Endothelial cell of umbilical vein (primary cell): ENCODE measurements around the gene OSBPL5.

ENCODE experiments used
- EZH2 ChIP-seq: IDR thresholded peaks from 2 replicates; pipeline ENCODE4 v1.6.1; 2012; ENCODE audit warnings: borderline replicate concordance, low read depth, mild to moderate bottlenecking, moderate library complexity, low read length, inconsistent platforms; ENCODE audit not compliant: severe bottlenecking
- FOS ChIP-seq: IDR thresholded peaks from 2 replicates; pipeline ENCODE4 v1.6.1; 2011; ENCODE audit warnings: mild to moderate bottlenecking, low read length, moderate library complexity, borderline replicate concordance; ENCODE audit not compliant: insufficient read depth
- GATA2 ChIP-seq: IDR thresholded peaks from 2 replicates; pipeline ENCODE4 v1.7.0; 2011; ENCODE audit warnings: low read depth, mild to moderate bottlenecking, moderate library complexity, mixed read lengths, low read length; ENCODE audit not compliant: insufficient read length, insufficient read depth
- JUN ChIP-seq: IDR thresholded peaks from 2 replicates; pipeline ENCODE4 v1.6.1; 2011; ENCODE audit warnings: borderline replicate concordance, low read depth; ENCODE audit not compliant: insufficient read length, insufficient read depth
- MYC ChIP-seq: IDR thresholded peaks from one replicate; pipeline ENCODE4 v1.6.1; 2011; ENCODE audit warnings: mild to moderate bottlenecking, low read depth, low read length
- POLR2A ChIP-seq: IDR thresholded peaks from 2 replicates; pipeline ENCODE4 v1.6.1; 2012; ENCODE audit warnings: low read depth, mild to moderate bottlenecking, control low read depth, low read length
- POLR2AphosphoS5 ChIP-seq: IDR thresholded peaks from 2 replicates; pipeline ENCODE4 v1.6.1; 2012; ENCODE audit warnings: low read depth, mild to moderate bottlenecking, control low read depth, low read length, moderate library complexity; ENCODE audit not compliant: insufficient read depth
- TF ChIP-seq, protein P1 (sequence below), 2 donors: IDR thresholded peaks; 1 replicate in 1 of 2; 2 replicates in 1 of 2; pipeline ENCODE4 v1.5.1; 2011; ENCODE audit warnings: low read length in 2 of 2, mild to moderate bottlenecking in 2 of 2, moderate library complexity in 2 of 2, control low read depth in 1 of 2, inconsistent platforms in 1 of 2, low read depth in 1 of 2; ENCODE audit not compliant: insufficient read depth in 1 of 2; ENCODE audit errors: extremely low read depth in 1 of 2
- TF ChIP-seq, protein P2 (sequence below): IDR thresholded peaks from 2 replicates; pipeline ENCODE4 v1.6.1; 2011; ENCODE audit not compliant: insufficient read depth, insufficient read length

DNA sequence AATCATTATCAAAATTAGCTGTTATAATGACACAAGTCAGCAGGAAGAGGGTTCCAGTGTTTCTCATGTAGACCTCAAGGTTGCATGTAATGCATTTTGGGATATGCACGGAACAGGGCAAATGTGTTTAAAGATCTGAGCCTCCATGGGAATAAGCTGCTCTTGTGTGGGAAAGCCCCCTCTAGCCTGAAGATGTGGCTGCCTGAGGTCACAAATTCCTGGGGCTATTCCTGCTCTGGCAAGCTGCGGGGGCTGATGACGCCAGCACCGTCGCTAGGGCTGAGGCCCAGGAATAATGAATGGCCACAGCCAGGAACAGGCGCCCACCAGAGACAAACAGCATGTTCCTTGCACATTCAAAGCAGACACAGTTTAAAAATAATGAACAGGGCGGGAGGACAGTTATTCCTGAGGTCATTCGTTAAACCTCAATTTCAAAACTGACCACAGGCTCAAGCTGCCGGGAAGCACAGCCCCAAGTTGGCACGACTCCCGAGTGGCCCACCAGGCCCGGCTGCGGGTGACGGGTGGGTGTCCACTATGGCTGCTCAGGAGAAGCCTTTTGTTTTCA, 11.7 kb downstream of the OSBPL5 start:
- TF ChIP-seq, protein P1, sequence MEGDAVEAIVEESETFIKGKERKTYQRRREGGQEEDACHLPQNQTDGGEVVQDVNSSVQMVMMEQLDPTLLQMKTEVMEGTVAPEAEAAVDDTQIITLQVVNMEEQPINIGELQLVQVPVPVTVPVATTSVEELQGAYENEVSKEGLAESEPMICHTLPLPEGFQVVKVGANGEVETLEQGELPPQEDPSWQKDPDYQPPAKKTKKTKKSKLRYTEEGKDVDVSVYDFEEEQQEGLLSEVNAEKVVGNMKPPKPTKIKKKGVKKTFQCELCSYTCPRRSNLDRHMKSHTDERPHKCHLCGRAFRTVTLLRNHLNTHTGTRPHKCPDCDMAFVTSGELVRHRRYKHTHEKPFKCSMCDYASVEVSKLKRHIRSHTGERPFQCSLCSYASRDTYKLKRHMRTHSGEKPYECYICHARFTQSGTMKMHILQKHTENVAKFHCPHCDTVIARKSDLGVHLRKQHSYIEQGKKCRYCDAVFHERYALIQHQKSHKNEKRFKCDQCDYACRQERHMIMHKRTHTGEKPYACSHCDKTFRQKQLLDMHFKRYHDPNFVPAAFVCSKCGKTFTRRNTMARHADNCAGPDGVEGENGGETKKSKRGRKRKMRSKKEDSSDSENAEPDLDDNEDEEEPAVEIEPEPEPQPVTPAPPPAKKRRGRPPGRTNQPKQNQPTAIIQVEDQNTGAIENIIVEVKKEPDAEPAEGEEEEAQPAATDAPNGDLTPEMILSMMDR (IDR thresholded peaks at IDR 0.05; ENCODE audit: extremely low read depth in 1 of 2, insufficient read depth in 1 of 2, low read depth in 1 of 2, low read length in 2 of 2), result no peak
- TF ChIP-seq POLR2A (no peak), POLR2AphosphoS5 (no peak), FOS (no peak), EZH2 (no peak), GATA2 (no peak), JUN (no peak), MYC (no peak)
- TF ChIP-seq, protein P2, sequence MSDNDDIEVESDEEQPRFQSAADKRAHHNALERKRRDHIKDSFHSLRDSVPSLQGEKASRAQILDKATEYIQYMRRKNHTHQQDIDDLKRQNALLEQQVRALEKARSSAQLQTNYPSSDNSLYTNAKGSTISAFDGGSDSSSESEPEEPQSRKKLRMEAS, result no peak
